HepG2 (cell line): ENCODE measurements around the gene DLG2.

Experiments
- CC2D1A ChIP-seq: sonication (generic); formaldehyde crosslinking; IDR thresholded peaks from 2 replicates; pipeline ENCODE4 v1.8.1; 2023; ENCODE audit warnings: mild to moderate bottlenecking, missing genetic modification reagents
- FOXA1 ChIP-seq, 2 experiments: fragments of 450-650 bp in 1 of 2; sonication (generic) in 1 of 2; formaldehyde crosslinking in 1 of 2; IDR thresholded peaks; 2 replicates each; pipeline versions ENCODE4 v1.4.0 to v1.6.1; 2016 to 2020; ENCODE audit warnings: missing genetic modification reagents in 1 of 2
- KDM5B ChIP-seq: sonication (generic); formaldehyde crosslinking; IDR thresholded peaks from 2 replicates; pipeline ENCODE4 v1.4.0; 2020; ENCODE audit warnings: missing genetic modification reagents, mild to moderate bottlenecking, borderline replicate concordance
- POLR2A ChIP-seq, 2 experiments: IDR thresholded peaks; 2 replicates each; pipeline ENCODE4 v1.6.1; 2011; ENCODE audit warnings: low read depth in 2 of 2, low read length in 2 of 2, mild to moderate bottlenecking in 1 of 2, moderate library complexity in 1 of 2; ENCODE audit not compliant: insufficient read depth in 1 of 2
- SP1 ChIP-seq, 2 experiments: fragments of 450-650 bp in 1 of 2; sonication (generic) in 1 of 2; formaldehyde crosslinking in 1 of 2; IDR thresholded peaks; 2 replicates each; pipeline versions ENCODE4 v1.4.0 to v1.6.1; 2016 to 2020; ENCODE audit warnings: missing genetic modification reagents in 1 of 2
- ZNF3 ChIP-seq: IDR thresholded peaks from 2 replicates; pipeline ENCODE4 v1.7.0; 2017; ENCODE audit warnings: inconsistent platforms

DNA sequence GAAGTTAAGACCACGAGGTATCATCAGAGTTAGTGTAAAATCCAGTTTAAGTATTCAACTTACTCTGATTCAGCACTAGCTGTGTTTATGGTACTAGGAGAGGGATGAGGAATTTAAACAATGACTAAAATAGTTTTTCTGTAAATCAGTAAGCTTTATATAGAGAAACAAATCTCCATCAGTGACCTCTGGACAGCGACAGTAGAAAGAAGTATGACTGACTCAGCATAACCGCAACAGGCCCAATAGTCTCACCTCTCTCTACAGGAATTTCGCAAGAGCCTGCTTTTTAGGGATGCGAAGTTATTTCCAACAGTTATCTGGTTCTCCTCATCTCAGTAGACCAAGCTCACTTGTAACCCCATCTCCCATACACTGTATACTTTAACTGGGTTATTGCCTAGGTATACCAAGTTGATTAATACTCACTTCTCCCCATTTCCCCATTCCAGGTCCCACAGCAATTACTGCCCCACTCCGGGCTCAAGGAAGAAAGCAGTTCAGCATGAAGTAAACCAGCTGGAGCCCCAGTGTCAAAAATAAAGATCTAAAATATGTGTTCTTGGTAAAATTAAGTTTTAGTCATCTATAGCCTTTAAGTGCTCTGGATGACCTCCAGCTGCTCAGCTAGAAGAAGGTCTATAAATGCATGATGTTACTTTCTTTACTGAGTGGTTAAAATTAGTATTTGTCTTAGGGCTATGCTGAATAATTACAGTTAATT is 1570.3 kb downstream of the DLG2 start:
- TF ChIP-seq KDM5B (CRISPR knock-in tag), result no peak
- no peak for TF ChIP-seq CC2D1A (CRISPR knock-in tag)
- TF ChIP-seq FOXA1 (IDR thresholded peaks at IDR 0.05), result no peak
- no peak for TF ChIP-seq FOXA1 (CRISPR knock-in tag; IDR thresholded peaks at IDR 0.05)
- TF ChIP-seq SP1 (IDR thresholded peaks at IDR 0.05), result no peak
- no peak for TF ChIP-seq SP1 (CRISPR knock-in tag; IDR thresholded peaks at IDR 0.05)
- TF ChIP-seq POLR2A (IDR thresholded peaks at IDR 0.05; ENCODE audit: insufficient read depth in 1 of 2, low read depth in 2 of 2, low read length in 2 of 2), result no peak
- no peak for TF ChIP-seq ZNF3 (CRISPR knock-in tag)
